ENCODE measurements around the gene RALGPS1.

Gene RALGPS1

DNA sequence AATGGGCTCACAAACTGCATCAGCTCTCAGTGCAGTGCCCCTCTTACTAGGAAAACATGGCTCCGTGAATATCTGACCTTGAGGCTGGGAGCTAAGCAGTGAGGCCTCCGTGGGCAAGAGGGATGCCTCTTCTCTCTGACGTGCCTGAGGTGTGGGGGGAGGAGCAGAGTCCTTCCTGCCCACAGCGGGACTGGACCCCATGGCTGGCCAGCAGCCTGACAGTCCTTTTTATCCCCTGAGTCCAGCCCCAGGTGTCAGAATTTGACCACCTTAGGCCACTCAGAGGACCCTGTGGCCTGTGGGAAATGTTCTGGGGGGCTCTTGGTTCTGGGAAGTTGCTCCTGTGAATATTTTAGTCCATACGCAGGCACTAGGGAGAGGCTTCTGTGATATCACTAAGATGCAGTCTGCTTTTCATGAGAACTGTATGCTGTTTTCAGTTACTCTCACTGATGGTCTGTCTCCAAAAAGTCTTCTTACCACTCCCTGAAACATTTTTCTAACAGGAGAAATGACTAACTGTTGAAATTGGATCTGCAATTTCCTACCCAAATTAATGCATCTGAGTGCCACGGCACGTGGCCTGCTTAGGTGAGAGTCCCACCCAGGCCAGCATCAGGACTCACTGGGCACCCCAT is 184.5 kb downstream of the RALGPS1 start:
- no peak for DNase-seq (ENCODE audit: low read depth)

DNA sequence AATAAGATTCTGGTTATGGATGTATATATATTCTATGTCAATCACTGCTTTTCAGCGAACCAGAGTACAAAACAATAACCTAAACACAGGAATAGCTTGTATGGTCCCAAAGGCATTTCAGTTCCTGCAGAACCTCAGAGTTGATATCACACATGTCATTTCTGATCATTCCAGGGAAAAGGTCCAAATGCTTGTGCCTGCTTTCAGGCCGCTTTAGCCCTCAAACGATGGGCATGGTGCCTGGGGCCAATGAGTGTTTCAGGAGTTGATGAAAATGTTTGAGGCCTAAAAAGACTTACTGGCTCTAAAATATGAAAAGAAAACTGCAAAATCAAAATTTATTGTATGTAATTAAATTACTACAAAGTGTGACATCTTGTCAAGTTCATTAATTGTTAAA is 185.1 kb downstream of the RALGPS1 start:
- DNase-seq (ENCODE audit: low read depth): no peak

DNA sequence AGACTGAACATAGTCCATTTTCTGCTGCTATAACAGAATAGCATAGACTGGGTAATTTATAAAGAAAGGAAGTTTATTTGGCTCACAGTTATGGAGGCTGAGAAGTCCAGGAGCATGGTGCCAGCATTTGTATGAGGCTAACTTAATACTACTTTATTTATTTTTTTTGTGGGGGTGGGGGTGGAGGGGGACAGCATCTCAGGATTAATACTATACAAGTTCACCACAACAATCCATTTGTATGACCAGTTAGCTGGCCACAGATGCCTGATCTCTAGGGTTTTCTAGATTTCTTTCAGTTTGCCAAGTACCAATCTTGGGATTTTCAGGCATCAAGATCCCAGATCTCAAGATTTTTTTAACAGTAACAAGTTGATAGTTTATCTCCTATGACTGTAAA is 187.6 kb downstream of the RALGPS1 start:
- DNase-seq (ENCODE audit: low read depth): no peak

DNA sequence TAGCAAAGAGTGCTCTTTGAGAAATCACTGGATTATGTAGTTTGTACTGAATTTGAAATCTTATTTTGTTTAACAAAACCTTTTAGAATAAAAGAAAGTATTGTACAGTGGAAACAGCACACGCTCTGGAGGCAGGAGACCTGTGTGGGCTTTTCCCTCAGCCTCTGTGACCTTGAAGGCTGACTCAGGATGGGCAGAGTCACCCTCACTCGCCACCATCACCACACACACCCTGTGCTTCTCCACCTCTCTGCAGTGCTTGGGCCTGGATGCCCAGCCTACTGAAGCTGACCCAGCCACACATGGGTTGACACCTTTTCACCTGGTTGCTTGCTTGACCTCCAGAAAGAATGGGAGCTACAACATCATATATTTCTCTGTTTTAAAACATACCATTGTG is 188.2 kb downstream of the RALGPS1 start:
- no peak for DNase-seq (ENCODE audit: low read depth)

DNA sequence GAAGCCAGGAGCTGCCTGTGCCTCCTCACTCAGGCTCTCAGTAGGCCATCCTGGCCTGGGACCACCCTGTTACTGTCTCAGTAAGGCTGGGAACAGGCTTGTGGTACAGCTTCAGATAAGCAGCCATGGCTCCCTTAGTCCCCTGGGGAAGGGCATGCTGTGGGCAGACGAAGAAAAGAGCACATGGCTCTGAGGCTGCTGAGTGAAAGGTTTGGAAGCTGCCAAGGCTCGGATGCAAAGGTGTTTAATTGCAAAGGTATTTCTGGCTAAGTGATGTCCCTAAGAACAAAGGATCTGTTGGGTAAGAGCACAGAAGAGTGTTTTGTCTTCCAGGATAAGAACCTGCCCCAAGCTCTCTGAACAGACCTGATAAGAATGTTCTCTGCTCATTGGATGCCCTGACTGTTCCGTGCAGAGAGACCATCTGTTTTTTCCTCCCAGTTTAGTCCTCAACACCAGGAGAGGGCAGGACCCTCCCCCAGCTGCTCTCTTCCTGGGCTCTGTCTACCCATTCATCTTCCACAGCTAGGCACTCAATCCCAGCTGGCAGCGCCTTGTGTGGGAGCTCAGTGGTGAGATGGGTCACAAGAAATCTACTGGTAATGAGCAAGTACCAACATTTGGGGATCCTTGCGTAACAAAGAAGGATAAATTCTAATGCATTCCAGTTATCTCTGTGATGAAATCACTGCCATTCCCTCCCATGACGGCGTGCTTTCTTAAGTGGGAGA is 190.2 kb downstream of the RALGPS1 start:
- DNase-seq (ENCODE audit: low read depth): no peak

DNA sequence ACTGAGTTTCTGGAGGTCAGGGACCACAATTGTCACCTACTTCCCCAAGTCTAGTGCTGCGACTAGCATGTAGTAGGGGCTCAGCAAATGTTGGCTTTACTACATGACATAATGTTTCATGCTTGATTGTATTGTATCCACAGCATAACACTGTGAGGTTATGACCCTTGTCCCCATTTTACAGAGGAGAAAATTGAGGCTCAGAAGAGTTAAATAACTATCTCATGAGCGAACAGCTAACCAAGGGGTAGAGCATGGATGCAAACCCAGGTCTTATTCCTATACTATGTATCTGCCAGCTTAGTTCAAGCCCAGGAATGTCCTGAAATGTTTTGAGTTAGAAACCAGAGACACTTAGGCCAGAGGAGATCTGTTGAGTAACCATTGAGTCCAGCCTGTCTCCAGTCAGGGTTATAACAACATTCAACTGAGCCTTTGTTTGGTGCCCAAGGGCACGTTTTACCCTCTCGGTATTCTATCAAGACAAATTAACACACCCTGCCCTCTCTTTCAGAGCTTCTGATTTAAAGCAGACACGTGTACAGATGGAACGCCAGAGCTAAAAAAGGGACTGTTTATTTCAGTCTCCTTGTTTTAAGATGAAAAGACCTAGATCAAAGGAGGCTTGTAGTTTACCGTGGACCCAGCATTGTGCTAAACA is 191.4 kb downstream of the RALGPS1 start:
- DNase-seq (ENCODE audit: low read depth): no peak

DNA sequence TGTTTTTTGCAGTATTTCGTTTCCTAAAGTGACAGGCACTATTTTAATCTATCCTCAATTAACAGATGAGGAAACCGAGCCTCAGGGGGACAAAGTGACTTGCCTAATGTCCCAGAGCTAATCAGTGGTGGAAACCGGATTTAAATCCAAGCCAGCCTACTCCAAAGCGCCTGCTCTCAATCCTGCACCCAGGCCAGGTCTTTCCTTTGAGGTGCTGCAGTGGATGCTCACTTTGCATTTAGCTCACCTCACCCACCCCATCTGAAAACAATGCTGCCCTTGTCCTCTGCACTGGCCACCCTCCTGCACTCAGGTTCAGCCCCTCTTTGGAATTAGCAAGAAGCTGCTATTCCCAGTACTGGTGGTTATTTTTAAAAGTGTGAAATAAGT is 191.9 kb downstream of the RALGPS1 start:
- no peak for DNase-seq (ENCODE audit: low read depth)

DNA sequence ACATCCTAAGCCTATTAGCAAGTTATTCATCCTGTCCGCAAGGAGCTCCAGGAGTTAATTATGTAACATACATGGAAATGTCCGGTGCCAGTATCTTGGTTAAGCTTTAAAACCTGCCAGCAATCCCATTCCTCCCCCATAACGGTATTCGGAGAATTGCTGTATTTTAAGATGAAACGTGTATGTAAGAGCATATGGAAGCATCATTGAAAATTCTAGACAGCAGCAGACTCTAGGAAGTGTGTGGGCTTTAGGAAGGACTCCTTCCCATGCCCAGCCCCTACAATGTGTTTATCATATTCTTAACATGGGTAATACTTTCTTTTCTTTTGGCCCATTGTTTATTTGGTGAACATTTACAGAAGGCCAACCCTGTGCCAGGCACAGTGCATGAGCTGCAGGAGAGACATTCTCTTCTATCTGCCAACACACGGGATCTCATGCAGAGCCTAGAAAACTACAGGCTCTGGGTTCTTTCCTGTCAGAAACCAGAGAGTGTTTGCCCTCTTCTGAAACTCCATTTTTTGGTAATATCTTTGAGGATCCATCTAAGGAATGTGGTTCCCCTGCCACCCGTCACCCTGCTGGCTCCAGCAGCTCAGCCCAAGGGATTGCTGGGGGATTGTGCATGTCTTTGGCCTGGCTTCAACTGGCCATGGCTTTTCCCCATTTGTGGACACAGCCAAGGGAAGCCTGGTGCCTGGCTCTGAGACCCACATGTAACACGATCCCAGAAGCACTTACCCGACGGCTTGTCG is 192.8 kb downstream of the RALGPS1 start:
- DNase-seq (ENCODE audit: low read depth): no peak

DNA sequence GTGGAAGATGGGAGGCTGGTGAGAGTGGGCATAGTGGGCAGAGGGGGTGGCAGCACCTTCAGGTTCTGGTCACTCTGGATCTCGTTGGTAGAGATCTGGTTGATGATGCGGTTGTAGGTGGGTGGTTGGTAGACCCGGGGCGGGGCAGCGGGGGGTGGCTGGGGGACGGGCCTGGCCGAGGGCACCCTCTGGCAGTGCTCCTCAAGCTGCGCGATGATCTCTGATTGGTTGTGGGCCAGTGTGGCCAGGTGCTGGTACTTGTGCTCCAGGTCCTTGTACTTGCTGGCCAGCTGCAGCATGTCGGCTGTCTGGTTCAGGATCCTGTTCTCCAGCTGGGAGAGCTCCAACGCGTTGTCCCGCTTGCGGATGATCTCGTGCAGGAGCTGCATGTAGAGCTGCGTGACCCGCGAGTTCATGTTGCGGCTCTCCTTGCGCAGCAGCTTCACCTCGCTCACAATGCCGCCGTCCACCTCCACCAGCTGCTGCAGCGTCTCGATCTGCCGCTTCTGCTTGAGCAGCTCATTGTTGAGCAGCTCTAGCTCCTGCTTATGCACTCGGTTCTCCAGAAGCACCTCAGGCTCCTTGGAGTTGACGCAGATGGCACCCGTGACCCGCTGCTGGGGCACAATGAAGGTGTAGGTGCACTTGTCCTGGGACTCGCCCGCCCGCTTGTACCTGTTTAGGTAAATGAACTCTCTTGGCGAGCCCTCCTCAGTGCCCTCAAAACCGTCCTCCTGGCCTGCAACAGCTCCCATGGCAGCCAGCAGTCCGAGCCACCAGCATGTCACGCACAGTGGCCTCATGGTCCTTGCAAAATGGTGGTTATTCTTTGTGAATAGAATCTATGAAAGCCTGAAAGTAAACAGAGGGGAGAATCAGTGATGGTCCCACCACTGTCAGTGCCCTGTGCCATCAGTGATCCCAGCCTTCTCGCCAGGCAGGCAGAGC is 193.6 kb downstream of the RALGPS1 start:
- no peak for DNase-seq (ENCODE audit: low read depth)

DNA sequence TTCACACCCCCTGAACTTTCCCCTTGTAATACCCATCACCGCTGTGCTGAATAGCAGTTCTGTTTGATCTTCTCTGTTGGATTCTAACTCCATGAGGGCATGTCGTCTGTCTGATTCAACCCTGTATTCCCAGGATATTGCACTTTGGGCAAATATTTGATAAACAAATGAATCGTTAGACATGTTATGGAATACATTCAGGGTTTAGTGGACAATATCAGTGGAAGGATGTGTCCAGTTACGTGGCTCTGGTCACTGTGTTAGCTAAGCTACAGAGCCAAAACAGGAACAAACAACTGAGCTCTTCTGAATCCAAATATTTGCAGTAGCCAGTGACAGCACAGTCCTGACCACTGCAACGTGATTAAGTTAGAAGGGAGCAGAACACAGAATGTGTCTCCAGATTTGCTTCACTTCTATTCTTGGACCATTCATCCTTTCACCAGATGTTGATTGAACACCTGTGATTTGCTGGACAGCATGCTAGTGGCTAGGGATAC is 194.7 kb downstream of the RALGPS1 start:
- no peak for DNase-seq (ENCODE audit: low read depth)

DNA sequence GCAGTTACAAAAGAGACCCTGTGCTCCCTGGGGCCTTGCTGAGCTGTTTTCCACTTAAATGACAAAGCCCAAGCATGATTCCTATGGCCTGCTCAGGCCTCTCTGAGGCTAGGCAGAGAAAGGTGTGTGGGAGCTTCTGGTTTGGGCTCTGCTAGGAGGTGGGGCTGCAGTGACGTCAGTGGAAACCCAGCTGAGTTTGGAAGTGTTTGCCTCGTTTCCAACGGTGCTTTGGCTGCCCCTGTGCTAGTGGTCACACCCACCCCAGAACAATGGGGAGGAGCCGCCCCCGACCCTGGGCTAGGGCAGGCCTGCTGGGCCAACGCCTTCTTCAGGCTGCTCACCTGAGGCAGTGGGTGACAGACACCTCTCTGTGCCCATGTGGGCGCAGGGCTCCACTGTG is 197.5 kb downstream of the RALGPS1 start:
- DNase-seq (ENCODE audit: low read depth): no peak

DNA sequence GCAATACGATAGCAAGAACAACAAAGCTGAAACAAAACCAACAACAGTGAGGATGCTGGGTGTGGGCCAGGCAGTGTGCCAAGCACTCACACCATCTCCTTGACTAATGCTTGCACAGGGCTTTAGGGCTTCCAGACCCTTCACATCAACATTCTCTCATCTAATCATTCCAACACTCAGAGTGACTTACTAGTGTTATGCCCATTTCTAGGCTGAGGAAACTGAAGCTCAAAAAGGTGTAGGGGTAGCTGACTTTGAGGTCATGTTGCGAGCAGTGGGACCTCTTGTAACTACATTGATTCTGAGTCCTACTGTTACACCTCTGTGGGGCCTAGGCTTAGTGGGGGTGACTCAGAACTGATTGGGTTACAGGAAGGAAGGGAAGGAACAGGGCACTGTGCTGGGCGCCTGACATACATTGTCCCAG is 198.2 kb downstream of the RALGPS1 start:
- no peak for DNase-seq (ENCODE audit: low read depth)

DNA sequence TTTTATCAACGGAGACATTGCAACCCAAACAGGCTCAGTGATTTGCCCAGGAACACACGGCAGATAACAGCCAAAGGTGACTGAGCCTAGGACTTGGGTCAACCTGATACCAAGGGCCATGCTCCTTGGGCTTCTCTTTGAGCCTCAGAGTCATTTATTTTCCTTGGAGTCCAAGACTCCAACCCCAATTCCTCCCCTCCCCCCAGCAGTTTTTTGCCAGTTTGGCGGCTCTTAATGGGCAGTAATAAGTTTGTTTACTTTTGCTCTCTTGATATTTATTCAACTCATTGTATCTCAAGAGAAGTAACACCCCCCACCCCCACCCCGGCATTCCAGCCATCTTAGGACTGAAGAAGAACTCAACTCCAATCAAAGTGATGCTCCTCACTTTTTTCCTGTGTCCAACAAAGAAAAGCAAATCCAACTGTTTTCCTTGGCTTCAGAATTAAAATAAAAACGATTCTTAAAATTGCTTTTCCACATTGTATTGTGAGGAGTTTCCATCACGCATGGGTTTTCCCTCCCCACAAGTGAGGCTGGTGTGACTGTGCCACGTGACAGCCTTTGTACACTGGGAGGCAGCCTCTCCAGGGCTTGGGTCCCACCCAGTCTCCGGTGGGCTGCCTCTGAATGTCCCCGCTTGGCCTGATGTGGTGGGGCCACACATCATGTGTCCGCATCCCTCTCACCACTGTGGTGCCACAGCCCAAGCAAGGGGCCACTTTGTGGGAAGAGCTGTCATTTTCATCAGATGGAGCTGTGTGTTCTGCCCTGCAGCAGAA is 198.8 kb downstream of the RALGPS1 start:
- DNase-seq (ENCODE audit: low read depth): no peak

DNA sequence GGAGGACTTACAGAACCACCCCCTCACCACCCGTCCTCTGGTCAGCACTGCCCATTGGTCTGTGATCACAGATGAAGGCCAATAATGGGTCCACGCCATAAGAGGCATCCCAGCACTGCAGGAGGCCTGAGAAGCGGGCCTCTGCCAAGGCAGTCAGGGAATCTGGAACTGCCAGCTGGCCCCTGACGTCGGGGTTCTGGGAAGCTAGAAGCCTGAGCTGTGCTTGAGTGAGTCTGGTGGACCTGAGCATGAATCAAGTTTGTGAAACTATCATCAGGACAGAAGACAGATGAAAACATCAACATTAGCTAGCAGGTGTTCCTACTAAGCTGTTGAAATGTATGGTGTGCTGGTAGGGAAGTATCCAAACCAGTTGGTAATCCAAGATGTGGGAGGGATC is 200.0 kb downstream of the RALGPS1 start:
- no peak for DNase-seq (ENCODE audit: low read depth)

DNA sequence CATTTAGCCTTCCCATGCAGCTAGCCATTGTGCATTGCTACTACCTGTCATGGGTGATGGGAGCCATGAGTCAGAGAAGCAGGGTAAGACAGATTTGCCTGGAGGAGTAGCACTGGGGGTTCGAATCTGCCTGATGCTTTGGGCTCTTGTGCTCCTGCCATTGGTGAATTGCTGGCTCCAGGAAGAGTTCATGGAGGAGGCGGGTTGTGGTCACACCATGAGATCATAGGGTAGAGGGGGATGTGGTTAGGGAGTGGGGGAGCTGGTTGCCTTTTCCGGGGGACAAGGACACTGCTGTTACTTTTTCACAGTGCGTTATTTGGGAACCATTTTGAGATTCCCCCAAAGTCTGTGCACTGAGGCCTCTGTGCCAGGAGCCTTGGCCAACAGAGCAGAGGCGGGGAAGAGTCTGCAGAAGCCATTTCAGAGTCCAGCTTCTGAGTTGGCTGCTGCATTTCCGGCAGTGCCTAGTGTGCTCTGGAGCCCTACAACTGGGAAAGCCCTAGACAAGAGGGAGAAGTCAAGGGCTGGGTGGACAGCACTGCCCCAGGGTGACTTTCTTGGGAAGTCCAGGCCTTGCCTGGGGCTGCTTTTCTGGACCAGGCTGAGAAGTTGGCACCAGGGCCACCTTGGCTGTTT is 201.6 kb downstream of the RALGPS1 start:
- no peak for DNase-seq (ENCODE audit: low read depth)

DNA sequence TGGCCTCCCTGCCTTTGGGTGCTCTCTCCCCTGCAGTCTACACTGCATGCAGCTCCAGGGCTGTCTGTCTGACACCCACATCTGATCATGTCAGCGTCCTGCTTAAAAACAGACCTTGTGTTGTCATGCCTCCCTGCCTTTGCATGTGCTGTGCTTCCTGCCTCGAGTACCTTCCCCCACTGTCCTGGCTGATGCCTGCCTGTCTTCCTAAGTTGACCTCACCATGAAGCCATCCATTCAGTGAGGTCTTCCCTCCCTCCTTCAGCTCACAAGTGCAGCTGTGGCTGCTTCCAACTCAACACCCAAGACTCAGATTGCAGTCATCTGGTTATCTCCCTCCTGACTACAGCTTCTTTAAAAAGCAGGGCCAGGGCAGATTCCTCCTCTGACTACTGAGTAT is 202.4 kb downstream of the RALGPS1 start:
- no peak for DNase-seq (ENCODE audit: low read depth)

DNA sequence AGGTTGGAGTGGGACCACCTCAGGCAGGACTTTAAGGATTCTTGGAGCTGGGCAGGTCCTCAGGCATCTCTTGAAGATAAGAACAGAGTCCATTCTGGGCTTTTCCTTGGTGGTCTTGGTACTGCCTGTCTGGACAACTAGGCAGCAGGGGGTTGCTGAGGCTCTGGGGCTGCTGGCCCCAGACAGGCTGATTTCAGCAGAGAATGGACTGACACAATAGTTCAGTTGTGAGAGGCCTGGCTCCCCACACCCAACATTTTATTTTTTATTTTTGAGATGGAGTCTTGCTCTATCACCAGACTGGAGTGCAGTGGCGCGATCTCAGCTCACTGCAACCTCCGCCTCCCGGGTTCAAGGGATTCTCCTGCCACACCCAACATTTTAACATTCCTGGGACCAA is 203.2 kb downstream of the RALGPS1 start:
- no peak for DNase-seq (ENCODE audit: low read depth)

DNA sequence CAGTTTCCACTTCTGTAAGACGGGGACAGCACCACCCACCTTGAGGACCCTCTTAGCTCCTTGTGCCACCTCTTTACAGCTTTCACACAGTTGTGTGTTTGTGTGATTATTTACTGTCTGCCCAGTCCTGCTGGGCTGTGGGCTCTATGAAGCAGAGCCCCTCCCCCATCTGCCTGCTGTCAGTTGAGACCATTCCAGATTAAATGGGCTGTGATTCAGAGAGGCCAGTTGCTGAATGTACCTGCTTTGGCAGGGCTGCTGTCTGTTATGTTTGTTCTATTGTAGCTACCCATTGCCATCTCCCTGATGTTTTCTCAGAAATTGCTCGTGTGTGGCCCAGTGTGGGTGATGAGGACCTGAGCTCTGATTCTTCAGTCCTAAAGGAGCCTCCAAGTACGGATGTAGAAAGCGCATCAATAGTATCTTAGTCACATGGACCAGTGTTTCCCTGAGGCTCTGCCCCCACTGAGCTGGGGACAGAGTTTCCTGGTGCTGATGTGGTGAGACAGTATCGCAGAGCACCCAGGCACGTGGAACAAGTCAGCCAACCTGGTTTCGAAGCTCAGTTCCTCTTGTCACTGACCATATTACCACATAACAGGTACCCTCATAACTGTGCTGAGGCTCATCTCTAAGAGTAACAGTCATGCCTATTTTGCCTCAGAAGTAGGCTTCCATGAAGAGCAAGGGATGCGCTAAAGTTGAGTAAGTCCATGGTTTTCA is 204.2 kb downstream of the RALGPS1 start:
- no peak for DNase-seq (ENCODE audit: low read depth)

DNA sequence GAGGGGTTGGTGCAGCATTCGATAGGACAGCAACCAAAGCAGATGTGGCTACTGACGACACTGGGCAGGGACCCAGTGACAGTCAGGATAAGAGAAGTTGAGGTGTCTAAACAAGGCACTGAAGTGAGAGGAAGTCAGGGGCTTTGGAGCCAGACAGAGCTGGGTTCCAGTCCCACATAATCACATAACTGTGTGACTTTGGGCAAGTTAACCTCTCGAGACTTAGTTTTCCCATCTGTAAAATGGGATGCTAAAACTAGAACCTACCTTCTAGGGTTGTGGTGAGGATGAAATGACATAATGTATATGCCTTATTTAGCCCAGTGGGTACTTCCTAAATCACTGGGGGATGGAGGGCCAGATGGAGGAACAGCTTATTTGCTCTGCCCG is 204.7 kb downstream of the RALGPS1 start:
- DNase-seq (ENCODE audit: low read depth): no peak
